Left renal pelvis (tissue), 4 donors: ENCODE data around the gene TAF10. TPM values are rescaled to one million over a fixed set of nuclear protein-coding genes. Genes with fewer than 3 reads are reported as not detected.
A peak's percentile ranks its signal among the peaks of the same experiment; 100 is the strongest.

Experiments used
- DNase-seq, 4 donors: peaks; one replicate each; pipeline ENCODE4 v3.0.0-alpha.2; 2013; ENCODE audit warnings: low read depth in 4 of 4, low spot score in 3 of 4
- polyA plus RNA-seq, 4 donors: library from polyadenylated mRNA; unstranded; fragments of 120-200 nt; gene quantifications; one replicate each; pipeline ENCODE4 v1.2.1, GENCODE V29; 2013; ENCODE audit not compliant: insufficient read length in 4 of 4

Gene TAF10
- polyA plus RNA-seq, 4 donors: 62.2 to 93.7 (median 80.0) TPM

GRCh38 chr11:6625832-6626420 is 13.9 kb upstream of the TAF10 start:
- DNase-seq: no peak

- no peak for DNase-seq
Measured at GRCh38 chr11:6625156-6625831, 13.3 kb upstream of the TAF10 start.

- DNase-seq: no peak
Measured at GRCh38 chr11:6623391-6624363, 11.7 kb upstream of the TAF10 start.

- no peak for DNase-seq
Measured at GRCh38 chr11:6622261-6623171, 10.5 kb upstream of the TAF10 start.

- DNase-seq: no peak
Measured at GRCh38 chr11:6621711-6622211, 9.7 kb upstream of the TAF10 start.

- DNase-seq: no peak
Measured at GRCh38 chr11:6620636-6621035, 8.6 kb upstream of the TAF10 start.

GRCh38 chr11:6619004-6619745 is 7.2 kb upstream of the TAF10 start, which contains the start of gene TPP1:
Gene TPP1, minus strand, starts transcription at chr11:6619422. Its CDS starts 22 bp downstream, at chr11:6619400.
- DNase-seq: peak in 3 of 4 donors; percentile 84 to 92 (median 89)

- peak in 1 of 4 donors; percentile 46 for DNase-seq
Measured at GRCh38 chr11:6618117-6619003, 6.3 kb upstream of the TAF10 start.

GRCh38 chr11:6617315-6617781 is 5.3 kb upstream of the TAF10 start:
- no peak for DNase-seq

- no peak for DNase-seq
Measured at GRCh38 chr11:6616596-6617250, 4.7 kb upstream of the TAF10 start.

- DNase-seq: no peak
Measured at GRCh38 chr11:6615882-6616585, 4.0 kb upstream of the TAF10 start.

- no peak for DNase-seq
Measured at GRCh38 chr11:6615046-6615445, 3.0 kb upstream of the TAF10 start.

GRCh38 chr11:6614446-6614845 is 2.4 kb upstream of the TAF10 start:
- DNase-seq: no peak

- no peak for DNase-seq
Measured at GRCh38 chr11:6613496-6613895, 1.5 kb upstream of the TAF10 start.

- no peak for DNase-seq
Measured at GRCh38 chr11:6611963-6612212, 128 bp downstream of the TAF10 start.

- no peak for DNase-seq
Measured at GRCh38 chr11:6611092-6611962, 689 bp downstream of the TAF10 start.
